IPS DF 4.7 (cell line): ENCODE data around the gene NUP214.
"Not testable (repeated sequence)": the region's sequence is repeated elsewhere in the genome, so short reads cannot be mapped to it uniquely, and the experiment has no call there.

ENCODE experiments used
- DNase-seq: peaks from one replicate; pipeline ENCODE4 v3.0.0-alpha.2; 2013; ENCODE audit warnings: low spot score; ENCODE audit errors: extremely low read depth

The NUP214 gene

GRCh38 chr9:131191857-131192256 is 66.5 kb downstream of the NUP214 start:
- no peak for DNase-seq

GRCh38 chr9:131193051-131193450 is 67.7 kb downstream of the NUP214 start:
- DNase-seq: no peak

GRCh38 chr9:131194762-131195161 is 69.4 kb downstream of the NUP214 start:
- no peak for DNase-seq

- DNase-seq: no peak
Observed at GRCh38 chr9:131197160-131197911, 72.0 kb downstream of the NUP214 start.

- no peak for DNase-seq
Observed at GRCh38 chr9:131198041-131198715, 72.8 kb downstream of the NUP214 start.

- no peak for DNase-seq
Observed at GRCh38 chr9:131201856-131202255, 76.5 kb downstream of the NUP214 start.

GRCh38 chr9:131203431-131204218 is 78.2 kb downstream of the NUP214 start:
- DNase-seq: no peak

GRCh38 chr9:131204285-131204684 is 78.9 kb downstream of the NUP214 start:
- DNase-seq: no peak

GRCh38 chr9:131206495-131206894 is 81.1 kb downstream of the NUP214 start:
- DNase-seq: no peak

GRCh38 chr9:131211920-131212319 is 86.5 kb downstream of the NUP214 start:
- DNase-seq: not testable (repeated sequence)

GRCh38 chr9:131214286-131214856 is 89.0 kb downstream of the NUP214 start:
- DNase-seq: no peak

- DNase-seq: no peak
Observed at GRCh38 chr9:131214876-131215275, 89.5 kb downstream of the NUP214 start.

GRCh38 chr9:131216806-131217205 is 91.4 kb downstream of the NUP214 start:
- no peak for DNase-seq

GRCh38 chr9:131217331-131218031 is 92.1 kb downstream of the NUP214 start:
- no peak for DNase-seq

GRCh38 chr9:131218370-131218769 is 93.0 kb downstream of the NUP214 start:
- DNase-seq: no peak

GRCh38 chr9:131220485-131220884 is 95.1 kb downstream of the NUP214 start:
- no peak for DNase-seq

GRCh38 chr9:131222460-131222859 is 97.1 kb downstream of the NUP214 start:
- DNase-seq: no peak

GRCh38 chr9:131226226-131226625 is 100.8 kb downstream of the NUP214 start:
- DNase-seq: no peak

GRCh38 chr9:131227112-131227958 is 101.9 kb downstream of the NUP214 start:
- no peak for DNase-seq

- DNase-seq: no peak
Observed at GRCh38 chr9:131227959-131228460, 102.6 kb downstream of the NUP214 start.
